Measurements from ENCODE around the gene ANO7. TPM values are rescaled to one million over a fixed set of nuclear protein-coding genes. Genes with fewer than 3 reads are reported as not detected.

Gene ANO7
- 1.0 and 2.7 TPM in 2 replicates for total RNA-seq

DNA sequence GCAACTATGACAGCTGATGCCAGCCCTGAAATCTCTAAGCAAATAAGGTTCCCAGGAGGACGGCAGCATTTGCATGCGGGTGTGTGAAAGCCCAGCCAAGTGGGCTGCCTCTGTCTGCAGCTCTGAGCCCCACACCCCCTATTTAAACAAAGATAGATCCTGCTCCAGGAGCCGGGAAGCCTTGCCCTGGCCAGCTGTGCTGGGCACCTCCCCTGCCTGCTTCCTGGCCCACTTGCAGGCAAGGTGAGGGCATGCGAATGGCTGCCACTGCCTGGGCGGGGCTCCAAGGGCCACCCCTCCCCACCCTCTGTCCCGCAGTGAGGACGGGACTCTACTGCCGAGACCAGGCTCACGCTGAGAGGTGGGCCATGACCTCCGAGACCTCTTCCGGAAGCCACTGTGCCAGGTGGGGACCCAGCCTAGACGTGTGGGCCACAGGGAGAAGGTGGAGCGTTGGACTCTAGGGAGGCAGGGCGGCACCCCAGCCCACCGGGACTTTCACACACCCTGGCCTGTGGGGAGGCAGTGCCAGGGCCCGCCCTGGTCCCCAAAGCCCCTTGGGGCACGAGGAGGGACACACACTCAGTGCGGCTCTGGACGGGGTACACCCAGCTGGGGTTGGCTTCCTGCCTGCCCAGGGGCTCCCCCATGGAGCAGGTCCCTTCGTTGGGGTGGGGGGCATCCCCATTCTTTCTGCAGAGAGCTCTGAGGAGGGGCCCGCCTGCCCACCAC is at the start of gene ANO7:
ANO7 (plus strand) TSS at position 317 of the 732 bp plus-strand sequence. CDS start 1,387 bp downstream, outside the sequence.
- DNase-seq (ENCODE audit: low read depth in 2 of 2): no peak

- no peak for DNase-seq (ENCODE audit: low read depth in 2 of 2)
Measured at GRCh38 chr2:241139531-241140444, 48.7 kb upstream of the ANO7 start.

DNA sequence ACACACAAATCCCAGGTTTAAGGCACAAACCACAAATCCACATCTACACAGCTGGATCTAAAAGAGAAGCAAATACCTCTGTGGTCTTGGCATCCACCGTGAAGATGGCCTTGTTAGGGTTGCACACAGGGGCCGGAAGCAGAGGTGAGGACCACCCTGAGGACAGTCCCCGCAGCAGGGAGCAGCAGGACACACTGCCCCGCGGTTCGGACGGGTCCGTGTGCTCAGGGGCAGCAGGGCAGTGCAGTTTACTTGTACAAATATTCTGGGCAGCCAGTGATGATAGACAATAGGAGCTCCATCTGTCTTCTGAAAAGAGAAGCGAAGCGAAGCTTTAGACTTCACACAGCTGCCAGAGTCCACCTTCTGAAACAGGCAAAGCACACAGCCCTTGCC is 48.0 kb upstream of the ANO7 start:
- no peak for DNase-seq (ENCODE audit: low read depth in 2 of 2)

- no peak for DNase-seq (ENCODE audit: low read depth in 2 of 2)
Measured at GRCh38 chr2:241141214-241141770, 47.2 kb upstream of the ANO7 start.

- DNase-seq (ENCODE audit: low read depth in 2 of 2): no peak
Measured at GRCh38 chr2:241142063-241142462, 46.4 kb upstream of the ANO7 start.

- DNase-seq (ENCODE audit: low read depth in 2 of 2): no peak
Measured at GRCh38 chr2:241142593-241142992, 45.9 kb upstream of the ANO7 start.

DNA sequence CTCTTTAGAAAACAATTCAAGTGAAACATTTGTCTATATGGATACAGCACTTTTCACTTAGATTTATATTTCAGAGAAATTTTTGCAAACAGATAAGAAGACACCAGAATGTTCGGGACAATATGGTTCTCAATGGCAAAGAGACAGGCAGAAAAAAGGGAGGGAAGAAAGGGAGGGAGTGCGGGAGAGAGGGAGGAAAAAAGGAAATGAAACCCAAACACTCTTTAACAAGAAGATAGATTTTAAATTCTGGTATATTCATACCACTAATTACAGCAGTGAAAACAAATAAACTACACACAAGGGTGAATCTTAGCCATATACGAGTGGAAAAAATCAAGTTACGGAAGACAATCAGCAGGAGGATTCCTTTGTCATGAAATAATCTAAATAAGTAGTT is 42.2 kb upstream of the ANO7 start:
- DNase-seq (ENCODE audit: low read depth in 2 of 2): no peak

GRCh38 chr2:241147336-241147735 is 41.1 kb upstream of the ANO7 start:
- no peak for DNase-seq (ENCODE audit: low read depth in 2 of 2)

DNA sequence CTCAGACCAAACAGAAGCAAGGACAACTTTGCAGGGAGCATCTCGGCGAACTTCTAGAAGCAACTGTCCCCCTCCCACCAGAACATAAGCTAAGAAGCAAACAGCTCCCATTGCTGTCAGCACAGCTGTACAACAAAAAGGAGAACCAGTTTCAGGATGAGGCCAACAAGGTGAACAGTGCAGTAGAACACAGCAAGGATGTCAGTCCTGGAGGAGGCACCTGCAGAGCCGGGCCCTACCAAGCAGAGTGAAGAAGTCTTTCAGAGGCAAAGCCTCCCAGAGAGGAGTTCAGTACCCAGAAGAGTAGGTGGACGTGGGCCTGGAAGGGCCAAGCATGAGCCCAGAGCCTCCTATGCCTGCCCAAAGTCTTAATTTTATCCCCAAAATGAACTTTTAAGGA is 40.2 kb upstream of the ANO7 start:
- DNase-seq (ENCODE audit: low read depth in 2 of 2): no peak

- DNase-seq (ENCODE audit: low read depth in 2 of 2): peak; percentile 85 to 95
Measured at GRCh38 chr2:241148891-241149674, 39.4 kb upstream of the ANO7 start, which contains the start of gene PASK. Gene PASK (minus strand): TSS chr2:241149472. CDS start chr2:241143032, 6,440 bp downstream.

DNA sequence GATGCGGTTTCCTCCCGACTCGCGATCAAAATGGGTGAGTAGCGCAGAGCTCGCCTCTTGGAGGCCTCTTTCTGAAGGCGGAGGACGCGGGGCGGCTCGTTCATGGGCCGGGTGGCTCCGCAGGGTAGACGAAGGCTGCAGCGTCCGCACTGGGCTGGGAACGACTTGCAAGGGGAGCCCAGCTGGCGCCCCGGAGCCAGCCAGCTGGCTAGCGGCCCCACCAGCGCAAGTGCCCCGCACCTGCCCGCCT is 38.9 kb upstream of the ANO7 start:
- no peak for DNase-seq (ENCODE audit: low read depth in 2 of 2)

DNA sequence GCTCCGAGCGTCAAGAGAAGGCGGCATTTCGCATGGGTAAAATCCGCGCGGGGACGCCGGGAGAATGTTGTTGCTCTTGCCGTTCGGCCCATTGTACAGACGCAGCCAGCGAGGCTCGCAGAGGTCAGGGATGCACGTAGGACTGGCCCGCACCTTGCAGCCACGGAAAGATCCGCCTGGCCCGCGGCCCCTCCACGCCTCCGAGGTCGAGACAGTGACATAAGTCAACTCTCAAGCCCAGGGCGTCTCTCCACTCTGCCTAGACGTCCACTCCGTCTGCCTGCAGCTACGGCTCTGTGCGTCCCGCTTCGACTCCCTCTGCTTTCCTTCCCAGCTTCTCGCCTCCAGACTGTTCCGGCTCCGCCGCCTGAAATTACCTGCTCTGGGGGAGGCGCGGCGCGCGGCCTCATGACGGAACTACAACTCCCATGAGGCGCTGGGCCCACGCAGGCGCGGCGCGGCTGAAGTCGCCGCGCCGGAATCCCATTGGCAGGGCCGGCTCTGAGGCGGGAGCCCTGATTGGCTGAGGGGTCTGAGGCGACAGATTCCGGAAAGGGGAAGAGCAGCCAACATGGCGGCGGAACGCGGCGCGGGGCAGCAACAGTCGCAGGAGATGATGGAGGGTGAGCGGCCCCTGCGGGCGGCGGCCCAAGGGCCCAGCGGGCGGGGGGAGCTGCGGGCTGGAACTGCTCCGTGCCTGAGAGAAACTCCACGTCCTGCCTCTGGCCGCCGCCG is 38.4 kb upstream of the ANO7 start, which contains the start of gene PPP1R7:
PPP1R7 (plus strand) TSS at position 543 of the 735 bp plus-strand sequence; CDS start at position 572, 29 bp downstream.
- DNase-seq (ENCODE audit: low read depth in 2 of 2): peak; percentile 87 to 95

- DNase-seq (ENCODE audit: low read depth in 2 of 2): no peak
Measured at GRCh38 chr2:241150660-241151530, 37.6 kb upstream of the ANO7 start.

DNA sequence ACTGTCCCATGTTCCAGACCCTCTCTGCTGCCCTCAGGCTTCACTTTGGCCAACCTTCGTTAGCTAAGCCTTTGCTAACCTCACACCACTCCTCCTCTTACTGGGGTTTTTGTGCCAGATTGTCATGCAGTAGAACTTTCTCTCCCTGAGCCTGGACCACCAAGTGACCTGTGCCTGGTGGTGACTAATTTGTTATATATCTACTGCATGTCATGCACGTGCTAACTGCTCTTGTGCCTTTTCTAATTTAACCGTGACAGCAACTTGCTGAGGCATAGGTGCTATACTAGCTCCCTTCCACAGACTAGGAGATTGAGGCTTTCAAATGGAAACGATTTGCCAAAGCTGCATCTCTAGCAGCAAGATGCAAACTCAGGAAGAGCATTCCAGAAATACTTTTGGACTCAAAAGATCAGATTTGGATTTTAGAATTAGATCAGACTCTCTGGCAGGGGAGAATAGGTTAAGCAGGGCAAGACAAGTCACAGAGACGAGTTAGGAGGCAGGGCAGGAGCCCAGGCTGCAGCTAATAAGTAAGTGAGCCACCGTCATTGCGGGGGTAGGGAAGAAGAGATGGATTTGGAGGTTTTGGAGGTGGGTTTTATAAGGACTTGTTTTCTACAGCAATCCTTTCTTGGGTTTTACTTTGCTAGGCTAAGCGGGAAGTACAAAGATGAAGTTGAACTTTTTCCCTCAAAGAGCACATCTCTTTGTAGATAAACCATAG is 36.4 kb upstream of the ANO7 start:
- no peak for DNase-seq (ENCODE audit: low read depth in 2 of 2)

DNA sequence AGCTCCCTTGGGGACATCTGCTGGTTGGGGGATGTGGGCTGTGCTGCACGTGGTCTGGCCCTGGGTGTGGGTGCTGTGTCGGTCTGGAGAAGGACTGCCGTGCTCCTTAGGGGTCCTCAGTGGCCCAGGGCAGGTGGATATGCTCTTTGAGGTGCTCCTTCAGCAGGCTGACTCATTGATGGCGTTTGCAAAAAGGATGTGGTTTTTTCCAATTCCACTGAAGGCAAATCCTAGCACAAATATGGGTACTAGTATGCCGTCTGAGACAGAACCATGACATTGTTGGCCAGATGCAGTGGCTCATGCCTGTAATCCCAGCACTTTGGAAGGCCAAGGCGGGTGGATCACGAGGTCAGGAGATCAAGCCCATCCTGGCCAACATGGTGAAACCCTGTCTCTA is 34.9 kb upstream of the ANO7 start:
- DNase-seq (ENCODE audit: low read depth in 2 of 2): no peak

DNA sequence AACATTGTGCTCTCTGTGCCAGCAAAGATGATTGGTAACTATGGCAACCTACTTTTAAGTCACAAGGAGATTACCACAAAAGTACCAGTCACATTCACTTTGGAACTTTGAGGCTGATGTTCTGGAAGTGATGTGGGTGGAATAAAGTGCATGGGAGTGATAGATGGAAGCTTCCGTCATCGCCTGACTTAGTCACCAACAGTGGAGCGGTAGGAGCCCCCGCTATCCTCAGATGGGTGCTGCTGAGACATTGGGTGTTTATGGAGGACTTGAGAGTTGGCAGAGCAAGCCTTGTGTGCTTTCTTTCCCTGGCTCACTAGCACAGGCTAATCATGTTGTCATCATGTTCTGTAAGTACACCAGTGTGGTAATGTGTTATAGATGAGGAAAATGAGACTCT is 33.6 kb upstream of the ANO7 start:
- no peak for DNase-seq (ENCODE audit: low read depth in 2 of 2)

DNA sequence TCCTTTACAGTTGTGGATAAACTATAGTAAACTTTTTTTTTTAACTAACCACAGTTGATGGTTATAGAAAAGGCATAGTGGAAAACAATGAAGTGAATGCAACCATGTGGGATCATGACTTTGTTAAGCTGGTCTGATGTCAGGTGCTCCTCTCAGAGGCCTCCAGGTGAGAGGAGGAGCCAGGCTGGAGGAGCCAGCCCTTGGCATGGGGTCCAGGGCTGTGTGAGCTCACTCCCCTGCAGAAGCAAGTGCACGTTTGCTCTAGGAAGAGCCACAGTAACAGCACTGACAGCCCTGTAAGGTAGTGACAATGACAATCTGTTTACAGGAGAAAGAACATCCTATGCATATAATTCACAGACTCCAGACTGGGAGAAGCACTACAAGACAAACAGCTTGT is 32.5 kb upstream of the ANO7 start:
- DNase-seq (ENCODE audit: low read depth in 2 of 2): no peak

GRCh38 chr2:241156971-241157441 is 31.5 kb upstream of the ANO7 start:
- no peak for DNase-seq (ENCODE audit: low read depth in 2 of 2)

Data from dermis microvascular lymphatic vessel endothelial cell (primary cell).